Activated naive CD8-positive, alpha-beta T cell treated with anti-CD3 and anti-CD28 coated beads, Interleukin-2, amount 50 U/mL, for 24 hours (primary cell): ENCODE data around the gene RACGAP1.

Experiments used
- ATAC-seq: fragments of 150-1000 bp; cut with Tn5 transposase; one replicate; pipeline ENCODE4 v1.10.0; 2021
- DNase-seq: peaks from one replicate; pipeline ENCODE4 v3.0.0; 2021
- H3K27ac Mint-ChIP-seq: one replicate; pipeline ENCODE4 v1.8.0; 2021; ENCODE audit warnings: mild to moderate bottlenecking, mixed read lengths
- H3K27me3 Mint-ChIP-seq: one replicate; pipeline ENCODE4 v1.8.0; 2021; ENCODE audit warnings: mixed read lengths
- H3K36me3 Mint-ChIP-seq: one replicate; pipeline ENCODE4 v1.8.0; 2021; ENCODE audit warnings: low read depth, mixed read lengths
- H3K4me1 Mint-ChIP-seq: one replicate; pipeline ENCODE4 v1.8.0; 2021; ENCODE audit warnings: mixed read lengths
- H3K4me3 Mint-ChIP-seq: one replicate; pipeline ENCODE4 v1.8.0; 2021; ENCODE audit warnings: mild to moderate bottlenecking, moderate library complexity, mixed read lengths
- H3K9me3 Mint-ChIP-seq: one replicate; pipeline ENCODE4 v1.8.0; 2021; ENCODE audit warnings: mixed read lengths

Gene RACGAP1

GRCh38 chr12:49967777-49968250 lies 57.5 kb downstream of the RACGAP1 start:
- Mint-ChIP-seq H3K27ac (no peak overlapping the region), H3K27me3 (peaks cover 41% of the 10 kb centered on the region), H3K9me3 (no peaks in the 10 kb centered on the region), H3K36me3 (no peaks in the 10 kb centered on the region), H3K4me1 (peaks cover 4% of the 10 kb centered on the region), H3K4me3 (no peak overlapping the region)
- ATAC-seq (no peak), DNase-seq (no peak)

GRCh38 chr12:49967042-49967776 lies 58.1 kb downstream of the RACGAP1 start:
- Mint-ChIP-seq H3K27me3 (peaks cover 46% of the 10 kb centered on the region), H3K4me1 (peaks cover 4% of the 10 kb centered on the region), H3K27ac (no peak overlapping the region), H3K36me3 (no peaks in the 10 kb centered on the region), H3K9me3 (no peaks in the 10 kb centered on the region), H3K4me3 (peak overlapping the region; percentile 59)
- ATAC-seq = peak; percentile 79
- DNase-seq = peak; percentile 96

- no peaks in the 10 kb centered on the region for H3K36me3 Mint-ChIP-seq
- no peak overlapping the region for H3K4me3 Mint-ChIP-seq
- no peaks in the 10 kb centered on the region for H3K9me3 Mint-ChIP-seq
- no peak for ATAC-seq
- peaks cover 4% of the 10 kb centered on the region for H3K4me1 Mint-ChIP-seq
- DNase-seq = no peak
- H3K27me3 Mint-ChIP-seq = peaks cover 49% of the 10 kb centered on the region
- no peak overlapping the region for H3K27ac Mint-ChIP-seq
Measured at GRCh38 chr12:49966511-49967041, 58.7 kb downstream of the RACGAP1 start.

DNA sequence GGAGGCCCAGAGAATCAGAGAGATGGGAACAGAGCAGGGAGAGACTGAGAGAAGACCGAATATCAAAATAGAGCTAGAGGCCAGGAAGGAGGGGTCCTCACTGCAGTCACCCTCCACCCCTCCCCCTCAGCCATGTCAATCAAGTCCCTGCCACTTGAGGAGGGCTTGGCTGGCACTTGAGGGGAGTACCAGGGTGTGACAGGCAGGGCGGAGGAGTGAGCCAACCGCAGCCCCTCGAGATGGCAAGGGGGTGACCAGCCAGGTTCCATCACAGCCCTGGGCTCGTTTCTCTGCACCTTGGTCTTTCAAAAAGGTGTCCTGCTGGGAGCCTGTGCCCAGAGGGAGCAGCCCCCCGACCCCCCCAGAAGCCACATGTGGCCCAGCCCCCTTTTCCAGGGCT lies 59.5 kb downstream of the RACGAP1 start:
- Mint-ChIP-seq H3K36me3 (no peaks in the 10 kb centered on the region), H3K27me3 (peaks cover 51% of the 10 kb centered on the region), H3K4me3 (no peak overlapping the region), H3K9me3 (no peaks in the 10 kb centered on the region), H3K27ac (no peak overlapping the region), H3K4me1 (peaks cover 4% of the 10 kb centered on the region)
- DNase-seq = no peak
- ATAC-seq = no peak

- H3K27me3 Mint-ChIP-seq = peaks cover 59% of the 10 kb centered on the region
- no peak overlapping the region for H3K27ac Mint-ChIP-seq
- DNase-seq (no peak), ATAC-seq (no peak)
- peaks cover 9% of the 10 kb centered on the region for H3K4me1 Mint-ChIP-seq
- H3K36me3 Mint-ChIP-seq = no peaks in the 10 kb centered on the region
- no peaks in the 10 kb centered on the region for H3K9me3 Mint-ChIP-seq
- no peak overlapping the region for H3K4me3 Mint-ChIP-seq
Measured at GRCh38 chr12:49964849-49965624, 60.3 kb downstream of the RACGAP1 start.

DNA sequence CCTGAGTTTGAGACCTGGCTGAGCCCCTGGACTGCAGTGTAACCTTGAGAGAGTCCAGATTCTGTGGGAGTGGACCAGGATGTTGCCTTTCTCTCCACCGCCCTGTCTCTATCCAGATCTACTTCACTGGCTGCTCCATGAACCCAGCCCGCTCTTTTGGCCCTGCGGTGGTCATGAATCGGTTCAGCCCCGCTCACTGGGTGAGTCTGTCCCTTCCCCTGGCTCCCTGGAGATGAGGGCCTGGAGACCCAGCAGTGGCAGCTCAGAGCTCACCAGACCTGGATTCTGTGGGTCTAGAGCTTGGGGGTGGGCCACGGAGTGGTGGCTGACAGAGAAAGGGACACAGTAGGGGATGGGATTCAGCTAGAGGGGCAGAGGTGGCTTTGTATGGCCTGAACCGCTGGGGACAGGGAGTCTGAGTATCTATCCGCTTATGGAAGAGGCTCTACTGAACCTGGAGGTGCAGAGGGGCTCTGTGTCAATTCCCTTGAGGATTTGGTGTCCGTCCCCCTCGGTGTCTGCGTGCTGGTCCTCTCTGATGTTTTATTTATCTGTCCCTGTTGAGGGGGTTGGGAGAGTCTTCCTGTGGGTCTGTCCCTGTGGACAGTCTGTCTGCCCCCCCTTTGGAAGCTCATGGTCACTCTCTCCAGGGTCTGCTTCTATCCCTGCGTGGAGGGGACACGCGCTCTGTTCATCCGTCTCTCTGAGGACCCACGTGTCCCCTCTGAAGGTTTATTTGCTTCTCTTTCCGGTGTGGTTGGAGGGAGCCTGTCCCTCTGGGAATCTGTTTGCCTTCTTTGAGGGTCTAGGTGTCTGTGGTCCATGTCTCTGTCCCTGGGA lies 61.1 kb downstream of the RACGAP1 start:
- Mint-ChIP-seq H3K4me1 (peaks cover 9% of the 10 kb centered on the region), H3K4me3 (no peak overlapping the region), H3K9me3 (no peaks in the 10 kb centered on the region), H3K36me3 (no peaks in the 10 kb centered on the region), H3K27me3 (peaks cover 66% of the 10 kb centered on the region), H3K27ac (no peak overlapping the region)
- no peak for DNase-seq
- ATAC-seq = no peak

GRCh38 chr12:49962861-49963765 lies 62.2 kb downstream of the RACGAP1 start:
- Mint-ChIP-seq H3K4me3 (no peak overlapping the region), H3K4me1 (peaks cover 9% of the 10 kb centered on the region), H3K9me3 (no peaks in the 10 kb centered on the region), H3K36me3 (no peaks in the 10 kb centered on the region), H3K27ac (no peak overlapping the region), H3K27me3 (peaks cover 65% of the 10 kb centered on the region)
- no peak for ATAC-seq
- DNase-seq = no peak

DNA sequence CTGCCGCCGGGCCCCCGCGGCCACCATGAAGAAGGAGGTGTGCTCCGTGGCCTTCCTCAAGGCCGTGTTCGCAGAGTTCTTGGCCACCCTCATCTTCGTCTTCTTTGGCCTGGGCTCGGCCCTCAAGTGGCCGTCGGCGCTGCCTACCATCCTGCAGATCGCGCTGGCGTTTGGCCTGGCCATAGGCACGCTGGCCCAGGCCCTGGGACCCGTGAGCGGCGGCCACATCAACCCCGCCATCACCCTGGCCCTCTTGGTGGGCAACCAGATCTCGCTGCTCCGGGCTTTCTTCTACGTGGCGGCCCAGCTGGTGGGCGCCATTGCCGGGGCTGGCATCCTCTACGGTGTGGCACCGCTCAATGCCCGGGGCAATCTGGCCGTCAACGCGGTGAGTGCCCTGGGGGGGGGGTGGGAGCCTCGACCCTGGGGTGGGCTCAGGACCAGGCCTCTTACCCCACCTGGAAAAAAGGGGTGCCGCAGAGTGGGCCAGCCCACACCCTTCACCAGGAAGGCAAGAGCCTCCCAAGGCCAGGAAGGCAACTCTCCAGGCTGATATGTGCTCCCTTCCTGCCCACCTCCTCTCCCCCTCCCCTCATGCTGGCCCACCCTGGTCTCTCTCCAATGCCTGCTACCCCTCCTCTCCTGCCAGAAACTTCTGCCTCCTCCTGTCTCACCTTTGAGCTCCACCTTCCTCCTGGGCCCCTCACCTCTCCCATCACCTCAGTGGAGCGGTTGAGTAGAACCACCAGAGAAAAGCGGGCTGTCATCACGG lies 63.1 kb downstream of the RACGAP1 start:
- no peak for ATAC-seq
- Mint-ChIP-seq H3K9me3 (no peaks in the 10 kb centered on the region), H3K27ac (no peak overlapping the region), H3K4me3 (no peak overlapping the region), H3K36me3 (no peaks in the 10 kb centered on the region), H3K4me1 (peaks cover 8% of the 10 kb centered on the region), H3K27me3 (peaks cover 72% of the 10 kb centered on the region)
- DNase-seq = no peak

DNA sequence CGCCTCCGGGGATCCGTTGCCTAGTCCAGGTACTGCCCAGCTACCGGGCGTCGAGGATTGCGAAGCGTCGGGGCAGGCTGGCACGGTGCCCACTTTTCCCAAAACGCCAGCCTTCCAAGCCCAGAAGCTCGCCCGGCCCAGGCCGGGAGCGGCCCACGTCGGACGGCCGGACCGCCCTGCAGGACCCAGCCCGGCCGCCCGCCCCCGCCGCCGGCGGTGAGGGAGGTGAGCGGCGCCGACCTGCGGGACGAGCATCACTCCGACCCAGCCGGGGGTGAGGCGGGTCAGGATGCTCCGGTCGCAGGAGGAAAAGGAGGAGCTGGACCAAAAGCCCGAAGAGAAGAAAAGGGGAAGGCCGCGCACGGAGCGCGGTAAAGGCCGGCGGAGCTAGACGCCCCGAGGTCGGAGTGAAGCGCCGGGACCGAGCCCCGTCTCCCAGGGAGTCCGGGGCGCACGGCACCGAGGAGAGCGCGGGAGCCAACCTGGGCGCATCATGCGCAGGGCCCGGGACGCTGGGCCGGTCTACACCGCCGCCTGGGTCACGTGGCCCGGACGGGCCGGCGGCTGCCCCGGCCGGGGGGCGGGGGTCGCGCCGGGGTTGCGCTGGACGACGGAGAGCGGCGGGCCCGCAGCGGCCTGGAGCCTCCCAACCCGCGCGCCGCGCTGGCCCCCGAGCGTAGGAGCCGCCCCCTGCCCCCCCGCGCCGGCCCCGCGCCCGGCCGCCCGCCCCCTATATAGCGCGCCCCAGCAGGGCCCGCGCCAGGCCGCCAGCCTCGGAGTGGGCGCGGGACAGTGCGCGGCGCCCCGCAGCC lies 64.0 kb downstream of the RACGAP1 start, which contains the start of gene AQP5:
Gene AQP5 (plus strand): TSS at position 762 of the 812 bp plus-strand sequence. CDS start 146 bp downstream, outside the sequence.
- peaks cover 5% of the 10 kb centered on the region for H3K4me1 Mint-ChIP-seq
- DNase-seq (no peak), ATAC-seq (no peak)
- H3K36me3 Mint-ChIP-seq = no peaks in the 10 kb centered on the region
- no peaks in the 10 kb centered on the region for H3K9me3 Mint-ChIP-seq
- peaks cover 76% of the 10 kb centered on the region for H3K27me3 Mint-ChIP-seq
- peak within 1 kb of the TSS; percentile 32 for H3K4me3 Mint-ChIP-seq
- no peak within 1 kb of the TSS for H3K27ac Mint-ChIP-seq

DNA sequence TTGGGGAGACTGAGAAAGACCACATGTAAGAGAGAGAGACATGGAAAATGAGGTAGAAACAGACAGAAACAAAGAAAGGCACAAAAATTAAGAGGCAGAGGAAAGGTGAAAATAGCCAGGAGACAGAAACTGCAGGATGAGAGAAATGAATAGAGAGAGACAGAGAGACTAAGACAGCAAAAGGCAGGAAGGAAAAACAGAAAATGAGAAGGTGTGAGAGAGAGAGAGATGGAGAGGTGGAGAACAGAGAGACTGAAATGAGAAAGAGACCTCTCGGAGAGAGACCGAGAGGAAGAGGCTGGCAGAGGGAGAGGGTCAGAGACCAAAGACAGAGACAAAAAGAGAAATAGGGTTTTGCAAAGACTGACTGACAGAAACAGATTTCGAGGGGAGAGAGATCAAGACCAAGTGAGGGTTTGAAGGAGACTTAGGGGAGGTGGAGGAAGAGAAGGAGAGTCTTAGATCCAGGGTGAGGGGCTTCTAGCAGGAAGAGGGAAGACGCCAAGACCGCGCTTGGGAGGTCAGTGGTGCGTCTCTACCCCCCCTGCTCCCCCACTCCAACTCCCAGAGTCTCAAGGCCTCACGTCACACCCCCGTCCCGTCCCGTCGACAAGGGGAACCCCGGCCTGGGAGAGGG lies 64.7 kb downstream of the RACGAP1 start:
- no peak overlapping the region for H3K27ac Mint-ChIP-seq
- peaks cover 76% of the 10 kb centered on the region for H3K27me3 Mint-ChIP-seq
- peak overlapping the region; percentile 32 for H3K4me3 Mint-ChIP-seq
- no peak for ATAC-seq
- peaks cover 5% of the 10 kb centered on the region for H3K4me1 Mint-ChIP-seq
- no peak for DNase-seq
- H3K36me3 Mint-ChIP-seq = no peaks in the 10 kb centered on the region
- no peaks in the 10 kb centered on the region for H3K9me3 Mint-ChIP-seq

DNA sequence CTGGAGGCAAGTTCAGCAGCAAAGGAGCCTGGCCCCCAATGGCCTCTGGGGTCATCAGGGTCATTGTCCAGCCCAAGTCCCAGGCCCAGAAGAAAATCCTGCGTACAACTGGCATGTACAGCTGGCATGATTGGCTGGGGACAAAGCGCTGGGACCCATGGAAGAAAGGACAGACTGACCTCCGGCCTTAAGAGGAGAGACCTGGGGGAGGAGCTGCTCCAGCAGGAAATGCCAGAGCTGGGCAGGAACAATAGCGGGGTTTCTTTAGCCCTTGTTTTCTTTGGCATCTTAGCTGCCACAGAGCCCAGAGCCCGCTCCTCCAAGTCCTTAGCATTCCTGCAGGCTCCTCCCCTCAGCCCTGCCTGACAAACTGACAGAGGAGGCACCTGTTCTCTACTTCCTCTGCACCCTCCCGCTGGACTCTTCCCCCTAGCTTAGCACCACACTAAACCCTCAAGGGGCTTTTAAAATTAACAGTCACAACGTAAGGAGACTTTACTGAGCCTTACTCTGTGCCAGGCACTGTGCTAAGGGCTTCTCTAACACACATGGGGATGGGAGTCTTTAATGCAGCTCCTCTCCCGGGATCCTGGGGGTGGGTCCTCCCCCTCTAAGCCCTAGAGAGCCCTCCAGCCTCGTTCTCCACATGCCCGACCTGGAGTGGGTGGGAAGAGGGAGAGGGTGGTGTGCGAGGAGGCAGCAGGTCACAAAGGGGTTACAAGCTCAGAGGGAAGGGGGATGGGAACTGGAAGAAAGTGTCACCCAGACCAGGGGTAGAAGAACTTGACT lies 65.4 kb downstream of the RACGAP1 start:
- no peak for DNase-seq
- no peaks in the 10 kb centered on the region for H3K36me3 Mint-ChIP-seq
- peaks cover 5% of the 10 kb centered on the region for H3K4me1 Mint-ChIP-seq
- H3K27me3 Mint-ChIP-seq = peaks cover 74% of the 10 kb centered on the region
- no peaks in the 10 kb centered on the region for H3K9me3 Mint-ChIP-seq
- no peak for ATAC-seq
- H3K27ac Mint-ChIP-seq = no peak overlapping the region
- H3K4me3 Mint-ChIP-seq = peak overlapping the region; percentile 32
